Transverse colon (tissue), 4 donors: ENCODE measurements around the gene CRADD. TPM values are rescaled to one million over a fixed set of nuclear protein-coding genes. Genes with fewer than 3 reads are reported as not detected.

Source experiments
- DNase-seq: peaks from one replicate; pipeline ENCODE4 v3.0.0-alpha.2; 2019
- H3K27ac ChIP-seq, 4 donors: fragments of 200-600 bp; sonication (generic); 2 replicates each; pipeline ENCODE4 v1.5.1; 2016 to 2018; ENCODE audit warnings: inconsistent platforms in 4 of 4
- H3K27me3 ChIP-seq: fragments of 200-600 bp; sonication (generic); 2 replicates; pipeline ENCODE4 v1.5.1; 2017; ENCODE audit warnings: inconsistent platforms
- H3K36me3 ChIP-seq, 4 donors: fragments of 200-600 bp; sonication (generic); 2 replicates each; pipeline ENCODE4 v1.5.1; 2017 to 2019; ENCODE audit warnings: inconsistent platforms in 4 of 4
- H3K4me1 ChIP-seq, 4 donors: fragments of 200-600 bp; sonication (generic); 2 replicates each; pipeline ENCODE4 v1.5.1; 2017 to 2020; ENCODE audit warnings: inconsistent platforms in 4 of 4
- H3K4me3 ChIP-seq, 4 donors: fragments of 200-600 bp; sonication (generic); 1 replicate in 1 of 4; 2 replicates in 3 of 4; pipeline versions ENCODE4 v1.5.1 to v1.6.1; 2017 to 2019; ENCODE audit warnings: inconsistent platforms in 4 of 4
- H3K9me3 ChIP-seq, 2 donors: fragments of 200-600 bp; sonication (generic); 2 replicates each; pipeline ENCODE4 v1.5.1; 2017 to 2019; ENCODE audit warnings: inconsistent platforms in 2 of 2
- CTCF ChIP-seq, 5 experiments: fragments of 200-600 bp in 3 of 5; fragments of 450-650 bp in 2 of 5; sonication (generic) in 3 of 5; IDR thresholded peaks; 1 replicate in 2 of 5; 2 replicates in 3 of 5; pipeline ENCODE4 v1.5.1; 2016 to 2017; ENCODE audit warnings: antibody characterized with exemption in 5 of 5, inconsistent platforms in 3 of 5, mild to moderate bottlenecking in 2 of 5, moderate library complexity in 1 of 5
- EP300 ChIP-seq: sonication (generic); formaldehyde crosslinking; IDR thresholded peaks from one replicate; pipeline ENCODE4 v1.6.1; 2017; ENCODE audit warnings: antibody characterized with exemption, low read depth
- POLR2A ChIP-seq: fragments of 450-650 bp; IDR thresholded peaks from one replicate; pipeline ENCODE4 v1.6.1; 2016; ENCODE audit warnings: antibody characterized with exemption, mild to moderate bottlenecking, moderate library complexity
- POLR2AphosphoS5 ChIP-seq, 3 donors: sonication (generic); formaldehyde crosslinking; IDR thresholded peaks; one replicate each; pipeline ENCODE4 v1.6.1; 2016; ENCODE audit warnings: antibody characterized with exemption in 3 of 3
- WGBS, 2 donors: methylation state at CpG; one replicate each; pipeline ENCODE4 v1.1.5; 2018; ENCODE audit warnings: low coverage in 1 of 2; 5-methylcytosine and 5-hydroxymethylcytosine counted together
- in situ Hi-C, 4 donors: fragments of 200-750 bp; cut with MboI; loops; one replicate each; pipeline versions ENCODE4 v1.15.0 to v1.15.1; 2017; ENCODE audit warnings: low sequenced_read_pairs in 3 of 4, low pct_ligation_motif_present in 1 of 4, low pct_unique_long_range_greater_than_20kb in 1 of 4
- intact Hi-C: fragments of 100-400 bp; cut with DNase I; formaldehyde crosslinking; loops from one replicate; pipeline ENCODE4 v1.15.1; 2023; ENCODE audit warnings: low total_unique reads
- small RNA-seq, 4 donors: library from RNA; depleted of rRNA; stranded (forward); fragments of <200 nt; gene quantifications; one replicate each; pipeline ENCODE3, GENCODE V24; 2016
- total RNA-seq, 4 donors: library from RNA; depleted of rRNA; stranded (reverse); fragments of >200 nt; gene quantifications; one replicate each; pipeline ENCODE4 v1.1.0, GENCODE V29; 2016

The CRADD gene
- total RNA-seq, 4 donors from 2014 or later = 45.6 to 59.3 (median 56.3) TPM

GRCh38 chr12:93939641-93940325 is 262.6 kb downstream of the CRADD start:
- no peak overlapping the region for H3K27ac ChIP-seq
- no peak for DNase-seq
- in situ Hi-C loops = no loop called here
- H3K36me3 ChIP-seq = no peaks in the 10 kb centered on the region
- no peaks in the 10 kb centered on the region for H3K27me3 ChIP-seq
- WGBS, 2 donors = 67 to 77% methylated on average over 5 to 7 of the region's 7 CpGs
- intact Hi-C loops = no loop called here
- no peak overlapping the region for H3K4me3 ChIP-seq
- TF ChIP-seq POLR2A = no peak
- TF ChIP-seq POLR2AphosphoS5 (IDR thresholded peaks at IDR 0.05) = no peak
- no peak for TF ChIP-seq EP300
- no peak for TF ChIP-seq CTCF (IDR thresholded peaks at IDR 0.05)
- H3K9me3 ChIP-seq = peaks cover 11% of the 10 kb centered on the region in 2 donors
- H3K4me1 ChIP-seq = no peaks in the 10 kb centered on the region

- Histone ChIP-seq H3K36me3 (no peaks in the 10 kb centered on the region), H3K4me1 (no peaks in the 10 kb centered on the region), H3K9me3 (no peaks in the 10 kb centered on the region), H3K27ac (no peak overlapping the region), H3K27me3 (no peaks in the 10 kb centered on the region), H3K4me3 (no peak overlapping the region)
- in situ Hi-C loops = no loop called here
- WGBS, 2 donors = 79% methylated on average over 2 of the region's 2 CpGs; no CpG with 5 or more reads in 1 of the 2 donors
- intact Hi-C loops = no loop called here
- TF ChIP-seq EP300 (no peak), POLR2AphosphoS5 (IDR thresholded peaks at IDR 0.05) (no peak), CTCF (IDR thresholded peaks at IDR 0.05) (no peak), POLR2A (no peak)
- DNase-seq = no peak
Measured at GRCh38 chr12:93943780-93944179, 266.6 kb downstream of the CRADD start.

GRCh38 chr12:93944201-93944600 is 267.0 kb downstream of the CRADD start:
- in situ Hi-C loops (no loop called here), intact Hi-C loops (no loop called here)
- DNase-seq = no peak
- whole genome bisulfite sequencing, 2 donors = 71 to 100% methylated on average over 1 to 8 of the region's 8 CpGs
- H3K4me3 ChIP-seq = no peak overlapping the region
- no peaks in the 10 kb centered on the region for H3K27me3 ChIP-seq
- no peaks in the 10 kb centered on the region for H3K4me1 ChIP-seq
- no peak overlapping the region for H3K27ac ChIP-seq
- H3K36me3 ChIP-seq = no peaks in the 10 kb centered on the region
- H3K9me3 ChIP-seq = no peaks in the 10 kb centered on the region
- TF ChIP-seq EP300 = no peak
- TF ChIP-seq CTCF (IDR thresholded peaks at IDR 0.05) = no peak
- TF ChIP-seq POLR2A = no peak
- no peak for TF ChIP-seq POLR2AphosphoS5 (IDR thresholded peaks at IDR 0.05)

Small RNAs within 50 kb of the gene (small RNA-seq; reads per million reads assigned to genes)
- 0 reads per million in 4 donors for gene RN7SL630P

Other genes starting within 250 kb of the CRADD start
- gene UBE2N, start 235.4 kb upstream of the CRADD start, total RNA-seq = 10 to 100 TPM in 3 of 4 donors, 1 to 10 TPM in 1; 2.0 to 39.0 (median 22.3) TPM
- 10 to 100 TPM; 10.5 to 45.1 (median 27.2) TPM for gene MRPL42, start 209.9 kb upstream of the CRADD start, total RNA-seq
- 100 to 1,000 TPM in 2 of 4 donors, 10 to 100 TPM in 2; 45.5 to 213 (median 79.4) TPM for gene SOCS2, start 104.7 kb upstream of the CRADD start, total RNA-seq